Measurements from ENCODE around the gene STXBP6. TPM values are rescaled to one million over a fixed set of nuclear protein-coding genes. Genes with fewer than 3 reads are reported as not detected.

Gene STXBP6
- total RNA-seq, 2 experiments from 2014 or later: not detected

DNA sequence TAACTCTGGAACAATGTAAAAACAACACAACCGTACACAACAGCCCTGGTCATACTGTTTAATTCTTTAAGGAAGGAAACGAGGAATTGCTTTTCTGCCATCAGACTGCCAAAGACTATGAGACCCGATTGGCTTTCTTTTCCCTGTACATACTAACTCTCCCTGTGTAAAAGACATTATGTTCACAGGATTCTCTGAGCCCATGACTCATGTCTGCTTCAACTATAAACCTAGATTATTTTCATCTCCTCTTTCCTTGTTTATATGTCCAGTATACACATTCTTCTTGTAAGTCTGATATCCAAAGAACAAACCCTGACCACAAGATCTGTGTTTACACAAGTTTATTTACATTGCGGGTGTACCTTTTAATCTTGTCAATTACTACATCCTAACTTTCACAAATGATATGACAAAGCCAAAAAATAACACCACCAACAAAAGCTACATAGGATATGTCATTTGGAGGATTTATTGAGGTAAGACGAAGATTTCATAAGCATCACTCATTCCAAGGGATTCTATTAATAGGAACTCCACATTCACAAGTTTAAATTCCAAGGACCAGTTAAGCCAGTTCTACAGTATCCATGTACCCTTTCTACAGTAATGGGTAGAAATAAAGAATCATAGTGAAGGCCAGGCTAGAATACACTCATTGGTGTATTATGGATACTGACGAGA, 67.3 kb downstream of the STXBP6 start:
- no peaks in the 10 kb centered on the region for H3K4me1 ChIP-seq (ENCODE audit: insufficient read depth, low read length)
- no peak overlapping the region for H3K4me3 Mint-ChIP-seq
- H3K9me3 ChIP-seq (ENCODE audit: control insufficient read depth in 1 of 2, insufficient read depth in 1 of 2, low read length in 2 of 2): no peaks in the 10 kb centered on the region
- no peak overlapping the region for H3K4me3 ChIP-seq (ENCODE audit: low read length)
- no peak overlapping the region for H3K27ac ChIP-seq (ENCODE audit: low read depth in 1 of 2, low read length in 2 of 2)
- no peak for ATAC-seq (ENCODE audit: poor library complexity)
- H3K27ac Mint-ChIP-seq: no peak overlapping the region
- peaks cover 38% of the 10 kb centered on the region for H3K27me3 Mint-ChIP-seq
- POLR2A ChIA-PET: no interaction called here
- no peaks in the 10 kb centered on the region for H3K9me3 Mint-ChIP-seq
- no peak for DNase-seq
- H3K36me3 Mint-ChIP-seq (ENCODE audit: low read depth): no peaks in the 10 kb centered on the region
- intact Hi-C loops (cut with DNase I, micrococcal nuclease): no loop called here
- TF ChIP-seq, protein P1, sequence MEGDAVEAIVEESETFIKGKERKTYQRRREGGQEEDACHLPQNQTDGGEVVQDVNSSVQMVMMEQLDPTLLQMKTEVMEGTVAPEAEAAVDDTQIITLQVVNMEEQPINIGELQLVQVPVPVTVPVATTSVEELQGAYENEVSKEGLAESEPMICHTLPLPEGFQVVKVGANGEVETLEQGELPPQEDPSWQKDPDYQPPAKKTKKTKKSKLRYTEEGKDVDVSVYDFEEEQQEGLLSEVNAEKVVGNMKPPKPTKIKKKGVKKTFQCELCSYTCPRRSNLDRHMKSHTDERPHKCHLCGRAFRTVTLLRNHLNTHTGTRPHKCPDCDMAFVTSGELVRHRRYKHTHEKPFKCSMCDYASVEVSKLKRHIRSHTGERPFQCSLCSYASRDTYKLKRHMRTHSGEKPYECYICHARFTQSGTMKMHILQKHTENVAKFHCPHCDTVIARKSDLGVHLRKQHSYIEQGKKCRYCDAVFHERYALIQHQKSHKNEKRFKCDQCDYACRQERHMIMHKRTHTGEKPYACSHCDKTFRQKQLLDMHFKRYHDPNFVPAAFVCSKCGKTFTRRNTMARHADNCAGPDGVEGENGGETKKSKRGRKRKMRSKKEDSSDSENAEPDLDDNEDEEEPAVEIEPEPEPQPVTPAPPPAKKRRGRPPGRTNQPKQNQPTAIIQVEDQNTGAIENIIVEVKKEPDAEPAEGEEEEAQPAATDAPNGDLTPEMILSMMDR (IDR thresholded peaks at IDR 0.05): no peak
- no peaks in the 10 kb centered on the region for H3K4me1 Mint-ChIP-seq (ENCODE audit: low read depth)
- H3K27me3 ChIP-seq (ENCODE audit: control insufficient read depth in 1 of 2, insufficient read depth in 2 of 2, low read length in 2 of 2): no peaks in the 10 kb centered on the region
- CTCF ChIA-PET: no interaction called here
- no peaks in the 10 kb centered on the region for H3K36me3 ChIP-seq (ENCODE audit: insufficient read depth, low read length)

DNA sequence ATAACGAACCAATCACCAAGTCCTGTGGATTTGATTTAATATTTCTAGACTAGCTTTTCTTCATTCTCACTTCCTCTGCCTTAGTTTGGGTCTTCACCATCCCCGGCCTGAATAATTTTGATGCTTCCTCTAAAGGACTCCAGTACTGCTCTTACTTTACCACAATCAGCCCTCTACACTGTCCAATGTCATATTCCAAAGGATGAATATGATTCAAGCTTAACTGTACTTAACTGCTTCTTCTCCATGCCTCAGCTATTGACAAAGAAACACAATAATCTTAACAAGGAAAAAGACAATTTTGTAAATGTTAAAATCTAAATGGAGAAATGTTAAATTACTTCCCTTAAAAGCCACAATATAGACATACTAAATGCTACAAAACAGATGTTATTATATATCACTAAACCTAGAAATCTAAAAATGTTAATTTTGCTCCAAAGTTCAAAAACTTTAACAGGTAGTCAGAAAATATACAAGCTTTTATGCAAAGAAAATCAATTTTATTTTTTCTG, 70.2 kb downstream of the STXBP6 start:
- Mint-ChIP-seq H3K27me3 (peaks cover 39% of the 10 kb centered on the region), H3K4me1 (ENCODE audit: low read depth) (no peaks in the 10 kb centered on the region), H3K36me3 (ENCODE audit: low read depth) (no peaks in the 10 kb centered on the region), H3K4me3 (no peak overlapping the region), H3K27ac (no peak overlapping the region), H3K9me3 (no peaks in the 10 kb centered on the region)
- Histone ChIP-seq H3K9me3 (ENCODE audit: control insufficient read depth in 1 of 2, insufficient read depth in 1 of 2, low read length in 2 of 2) (no peaks in the 10 kb centered on the region), H3K27ac (ENCODE audit: low read depth in 1 of 2, low read length in 2 of 2) (no peak overlapping the region), H3K4me1 (ENCODE audit: insufficient read depth, low read length) (no peaks in the 10 kb centered on the region), H3K4me3 (ENCODE audit: low read length) (no peak overlapping the region), H3K27me3 (ENCODE audit: control insufficient read depth in 1 of 2, insufficient read depth in 2 of 2, low read length in 2 of 2) (no peaks in the 10 kb centered on the region), H3K36me3 (ENCODE audit: insufficient read depth, low read length) (no peaks in the 10 kb centered on the region)
- POLR2A ChIA-PET: no interaction called here
- TF ChIP-seq, protein P1 (IDR thresholded peaks at IDR 0.05): no peak
- no peak for ATAC-seq (ENCODE audit: poor library complexity)
- intact Hi-C loops (cut with DNase I, micrococcal nuclease): no loop called here
- no peak for DNase-seq
- CTCF ChIA-PET: no interaction called here

DNA sequence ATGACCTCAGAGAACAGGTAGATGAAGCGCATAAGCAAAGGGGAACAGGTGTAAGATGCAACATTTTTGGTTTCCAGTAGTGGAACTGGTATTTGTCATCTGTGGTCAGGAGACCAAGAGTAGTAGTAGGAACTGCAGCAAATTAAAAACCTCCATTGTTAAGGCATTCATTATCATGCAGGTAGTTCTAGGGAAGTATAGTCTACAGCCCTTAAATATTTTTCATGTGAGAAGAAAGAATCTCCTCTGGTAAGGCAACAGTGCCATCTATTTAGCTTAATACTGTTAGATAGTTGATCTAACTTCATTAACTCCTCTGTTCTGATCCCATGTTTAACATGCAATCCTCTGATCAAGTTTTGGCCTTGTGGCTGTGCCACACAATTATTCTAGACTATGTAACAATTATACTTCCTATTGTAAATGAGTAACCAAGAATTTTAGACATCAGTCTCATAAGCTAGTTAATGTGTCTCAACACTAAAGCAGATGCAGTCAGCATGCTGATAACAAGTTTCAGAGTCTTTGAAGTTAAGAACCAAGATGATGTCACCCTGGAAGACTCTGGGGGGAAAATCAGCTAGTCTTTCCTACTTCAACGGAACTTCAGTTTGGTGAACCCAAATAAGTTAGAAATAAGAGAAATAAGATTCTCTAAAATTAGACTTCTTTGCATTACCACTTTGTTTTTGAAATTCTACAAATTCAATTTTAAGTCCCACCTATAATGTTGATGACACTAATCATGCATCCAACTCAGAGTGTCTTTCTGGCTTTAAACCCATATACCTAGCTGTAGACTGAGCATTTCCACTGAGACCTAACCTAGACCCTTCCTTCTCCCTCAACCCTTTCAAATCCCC, 70.9 kb downstream of the STXBP6 start:
- Mint-ChIP-seq H3K4me1 (ENCODE audit: low read depth) (no peaks in the 10 kb centered on the region), H3K27ac (no peak overlapping the region), H3K9me3 (no peaks in the 10 kb centered on the region), H3K27me3 (peaks cover 34% of the 10 kb centered on the region), H3K4me3 (no peak overlapping the region), H3K36me3 (ENCODE audit: low read depth) (no peaks in the 10 kb centered on the region)
- no peaks in the 10 kb centered on the region for H3K36me3 ChIP-seq (ENCODE audit: insufficient read depth, low read length)
- H3K4me1 ChIP-seq (ENCODE audit: insufficient read depth, low read length): no peaks in the 10 kb centered on the region
- ChIA-PET CTCF (no interaction called here), POLR2A (no interaction called here)
- H3K4me3 ChIP-seq (ENCODE audit: low read length): no peak overlapping the region
- no peaks in the 10 kb centered on the region for H3K9me3 ChIP-seq (ENCODE audit: control insufficient read depth in 1 of 2, insufficient read depth in 1 of 2, low read length in 2 of 2)
- no peak overlapping the region for H3K27ac ChIP-seq (ENCODE audit: low read depth in 1 of 2, low read length in 2 of 2)
- intact Hi-C loops (cut with DNase I, micrococcal nuclease): no loop called here
- no peaks in the 10 kb centered on the region for H3K27me3 ChIP-seq (ENCODE audit: control insufficient read depth in 1 of 2, insufficient read depth in 2 of 2, low read length in 2 of 2)
- TF ChIP-seq, protein P1 (IDR thresholded peaks at IDR 0.05): no peak
- DNase-seq: no peak
- no peak for ATAC-seq (ENCODE audit: poor library complexity)

Measured in CD4-positive, alpha-beta T cell (primary cell).